MM.1S (cell line): ENCODE results near the gene CRACDL.

Source experiments
- DNase-seq: peaks from one replicate; pipeline ENCODE4 v3.0.0-alpha.2; 2015
- H2AFZ ChIP-seq: fragments of 300-600 bp; sonication (generic); 2 replicates; pipeline ENCODE4 v1.6.0; 2016; ENCODE audit warnings: antibody characterized with exemption, low read length
- H3F3A ChIP-seq: fragments of 300-600 bp; sonication (generic); 2 replicates; pipeline ENCODE4 v1.6.1; 2016; ENCODE audit warnings: mild to moderate bottlenecking, antibody characterized with exemption, low read length, moderate library complexity, mixed read lengths; ENCODE audit not compliant: insufficient read depth
- H3K27ac ChIP-seq: fragments of 300-600 bp; sonication (generic); 2 replicates; pipeline ENCODE4 v1.5.1; 2016; ENCODE audit warnings: mild to moderate bottlenecking, low read length
- H3K27me3 ChIP-seq: fragments of 300-600 bp; sonication (generic); replicated peaks from 2 replicates; pipeline ENCODE4 v1.6.0; 2016; ENCODE audit warnings: low read length; ENCODE audit not compliant: insufficient read depth
- H3K36me3 ChIP-seq: fragments of 300-600 bp; sonication (generic); replicated peaks from 2 replicates; pipeline ENCODE4 v1.6.1; 2016; ENCODE audit warnings: mild to moderate bottlenecking, low read length, mixed read lengths; ENCODE audit not compliant: insufficient read depth
- H3K4me1 ChIP-seq: fragments of 300-600 bp; sonication (generic); 2 replicates; pipeline ENCODE4 v1.6.1; 2016; ENCODE audit warnings: low read length, mixed read lengths
- H3K4me2 ChIP-seq: fragments of 300-600 bp; sonication (generic); 2 replicates; pipeline ENCODE4 v1.6.0; 2016; ENCODE audit warnings: low read depth, low read length
- H3K4me3 ChIP-seq: fragments of 300-600 bp; sonication (generic); 2 replicates; pipeline ENCODE4 v1.5.1; 2016; ENCODE audit warnings: low read length, mixed read lengths
- H3K79me2 ChIP-seq: fragments of 300-600 bp; sonication (generic); 2 replicates; pipeline ENCODE4 v1.6.1; 2016; ENCODE audit warnings: mixed run types, low read length, mixed read lengths
- H3K9ac ChIP-seq: fragments of 300-600 bp; sonication (generic); 2 replicates; pipeline ENCODE4 v1.6.1; 2016; ENCODE audit warnings: low read length, mixed read lengths
- H3K9me2 ChIP-seq: fragments of 300-600 bp; sonication (generic); replicated peaks from 2 replicates; pipeline ENCODE4 v1.6.1; 2016; ENCODE audit warnings: mild to moderate bottlenecking, low read length, mixed read lengths; ENCODE audit not compliant: insufficient read depth
- H3K9me3 ChIP-seq: fragments of 300-600 bp; sonication (generic); replicated peaks from 2 replicates; pipeline ENCODE4 v1.6.1; 2016; ENCODE audit warnings: mild to moderate bottlenecking, low read length, mixed read lengths; ENCODE audit not compliant: insufficient read depth
- H4K20me1 ChIP-seq: fragments of 300-600 bp; sonication (generic); 2 replicates; pipeline ENCODE4 v1.6.1; 2016; ENCODE audit warnings: mild to moderate bottlenecking, low read length, moderate library complexity, mixed read lengths; ENCODE audit not compliant: insufficient read depth
- EZH2 ChIP-seq: fragments of 300-600 bp; sonication (generic); optimal IDR thresholded peaks from 2 replicates; pipeline ENCODE3; 2017; ENCODE audit warnings: low read depth, mild to moderate bottlenecking, antibody characterized with exemption, low read length, mixed read lengths
- EZH2phosphoT487 ChIP-seq: fragments of 300-600 bp; sonication (generic); IDR thresholded peaks from 2 replicates; pipeline ENCODE4 v1.6.1; 2018; ENCODE audit warnings: antibody characterized with exemption, low read length
- TF ChIP-seq, protein P1 (sequence below): fragments of 300-600 bp; sonication (generic); IDR thresholded peaks from 2 replicates; pipeline ENCODE4 v1.5.1; 2016; ENCODE audit warnings: antibody characterized with exemption, low read length, mixed read lengths

CRACDL gene

DNA sequence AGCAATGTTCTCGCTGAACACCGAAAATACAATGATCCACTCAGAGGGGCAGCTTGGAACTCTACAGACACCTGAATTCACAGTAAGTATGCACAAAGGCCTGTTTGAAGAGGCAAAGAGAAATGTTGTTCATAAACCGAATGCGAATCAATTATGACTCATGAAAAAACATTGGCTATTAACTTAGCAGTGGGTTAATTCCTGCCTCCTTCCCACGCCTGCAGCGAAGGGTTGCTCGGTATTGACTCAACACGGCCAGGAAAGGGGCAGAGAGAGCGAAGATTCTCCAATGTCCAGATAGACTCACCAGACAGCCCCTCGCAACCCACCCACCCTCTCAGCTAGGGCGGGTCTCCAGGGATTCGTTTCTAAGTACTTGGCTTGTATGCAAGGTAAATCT is 9.4 kb downstream of the CRACDL start:
- Histone ChIP-seq H3K4me1 (no peaks in the 10 kb centered on the region), H3K9me3 (no peaks in the 10 kb centered on the region), H3K27me3 (no peaks in the 10 kb centered on the region), H3K36me3 (no peaks in the 10 kb centered on the region), H3K9me2 (no peaks in the 10 kb centered on the region), H3K4me3 (no peak overlapping the region), H3K9ac (no peak overlapping the region), H3K79me2 (no peaks in the 10 kb centered on the region), H3F3A (no peaks in the 10 kb centered on the region), H2AFZ (no peak overlapping the region), H4K20me1 (no peaks in the 10 kb centered on the region), H3K27ac (no peak overlapping the region), H3K4me2 (no peak overlapping the region)
- DNase-seq = no peak
- TF ChIP-seq EZH2phosphoT487 (no peak), EZH2 (no peak)
- TF ChIP-seq, protein P1, sequence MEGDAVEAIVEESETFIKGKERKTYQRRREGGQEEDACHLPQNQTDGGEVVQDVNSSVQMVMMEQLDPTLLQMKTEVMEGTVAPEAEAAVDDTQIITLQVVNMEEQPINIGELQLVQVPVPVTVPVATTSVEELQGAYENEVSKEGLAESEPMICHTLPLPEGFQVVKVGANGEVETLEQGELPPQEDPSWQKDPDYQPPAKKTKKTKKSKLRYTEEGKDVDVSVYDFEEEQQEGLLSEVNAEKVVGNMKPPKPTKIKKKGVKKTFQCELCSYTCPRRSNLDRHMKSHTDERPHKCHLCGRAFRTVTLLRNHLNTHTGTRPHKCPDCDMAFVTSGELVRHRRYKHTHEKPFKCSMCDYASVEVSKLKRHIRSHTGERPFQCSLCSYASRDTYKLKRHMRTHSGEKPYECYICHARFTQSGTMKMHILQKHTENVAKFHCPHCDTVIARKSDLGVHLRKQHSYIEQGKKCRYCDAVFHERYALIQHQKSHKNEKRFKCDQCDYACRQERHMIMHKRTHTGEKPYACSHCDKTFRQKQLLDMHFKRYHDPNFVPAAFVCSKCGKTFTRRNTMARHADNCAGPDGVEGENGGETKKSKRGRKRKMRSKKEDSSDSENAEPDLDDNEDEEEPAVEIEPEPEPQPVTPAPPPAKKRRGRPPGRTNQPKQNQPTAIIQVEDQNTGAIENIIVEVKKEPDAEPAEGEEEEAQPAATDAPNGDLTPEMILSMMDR = no peak

DNA sequence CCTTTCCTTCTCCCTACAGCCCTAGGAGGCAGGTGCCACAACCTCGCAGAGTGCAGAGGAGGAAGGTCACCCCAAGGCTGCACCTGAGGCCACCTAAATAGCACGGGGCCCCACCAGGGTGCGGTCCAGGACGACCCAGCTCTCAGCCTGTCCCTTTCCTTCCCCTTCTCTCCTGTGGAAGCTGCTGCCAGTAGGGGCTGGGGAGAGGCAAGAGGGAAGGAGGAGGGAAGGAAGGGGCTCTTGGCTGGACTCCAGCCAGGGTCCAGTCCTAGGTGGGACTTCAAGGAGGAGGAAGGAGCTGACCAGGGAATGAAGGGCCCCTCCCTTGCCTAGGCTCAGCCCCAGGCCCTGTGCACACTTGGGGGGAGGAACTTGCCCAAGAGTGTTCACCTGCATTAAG is 11.1 kb downstream of the CRACDL start:
- no peaks in the 10 kb centered on the region for H3K9me2 ChIP-seq
- H3K27me3 ChIP-seq = no peaks in the 10 kb centered on the region
- no peak overlapping the region for H3K9ac ChIP-seq
- H3K27ac ChIP-seq = no peak overlapping the region
- no peaks in the 10 kb centered on the region for H3F3A ChIP-seq
- H3K9me3 ChIP-seq = no peaks in the 10 kb centered on the region
- H3K4me1 ChIP-seq = no peaks in the 10 kb centered on the region
- H2AFZ ChIP-seq = no peak overlapping the region
- H3K4me2 ChIP-seq = no peak overlapping the region
- no peaks in the 10 kb centered on the region for H3K79me2 ChIP-seq
- DNase-seq = no peak
- no peaks in the 10 kb centered on the region for H3K36me3 ChIP-seq
- TF ChIP-seq, protein P1 = no peak
- no peak for TF ChIP-seq EZH2phosphoT487
- TF ChIP-seq EZH2 = no peak
- H3K4me3 ChIP-seq = no peak overlapping the region
- H4K20me1 ChIP-seq = no peaks in the 10 kb centered on the region

DNA sequence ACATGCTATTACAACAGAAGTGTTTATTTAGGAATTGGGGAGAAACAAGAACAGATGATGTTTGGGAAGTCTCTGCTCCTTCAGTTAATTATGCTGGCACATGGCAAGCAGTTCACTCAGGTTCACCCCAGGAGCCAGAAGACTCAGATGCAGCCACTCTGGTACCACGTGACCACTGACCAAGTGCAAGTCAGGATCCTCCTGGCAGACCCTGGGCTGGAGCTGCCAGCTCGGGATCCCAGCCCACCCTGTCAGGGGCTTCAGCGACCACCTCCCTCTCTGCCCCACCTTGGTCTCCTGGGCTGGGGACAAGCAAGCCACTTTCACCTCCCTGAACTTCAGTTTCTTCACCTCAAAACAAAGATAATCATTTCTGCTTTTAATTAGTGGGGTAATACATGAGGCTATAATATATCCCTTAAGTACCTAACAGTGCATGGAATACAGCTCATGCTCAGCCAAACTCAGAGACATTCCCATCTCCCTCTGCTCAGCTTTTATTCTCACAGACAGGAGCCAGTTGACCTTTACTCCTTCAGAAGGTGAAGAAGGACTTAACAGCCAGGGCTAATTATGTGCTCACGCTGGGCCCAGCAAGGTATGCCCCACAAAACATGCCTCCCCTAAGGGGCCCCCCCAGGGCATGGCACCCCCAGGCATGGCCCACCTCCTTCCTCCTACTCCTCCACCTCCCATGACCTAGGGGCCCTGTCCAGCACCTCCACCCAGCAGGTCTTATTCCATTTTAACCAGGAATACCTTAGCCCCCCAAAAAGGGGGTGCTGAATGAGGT is 11.8 kb downstream of the CRACDL start:
- H3K27ac ChIP-seq = no peak overlapping the region
- no peak overlapping the region for H3K9ac ChIP-seq
- no peak overlapping the region for H3K4me3 ChIP-seq
- H2AFZ ChIP-seq = no peak overlapping the region
- TF ChIP-seq EZH2phosphoT487 (no peak), EZH2 (no peak)
- TF ChIP-seq, protein P1 = no peak
- no peaks in the 10 kb centered on the region for H3F3A ChIP-seq
- no peaks in the 10 kb centered on the region for H3K4me1 ChIP-seq
- no peaks in the 10 kb centered on the region for H3K36me3 ChIP-seq
- no peaks in the 10 kb centered on the region for H3K79me2 ChIP-seq
- no peaks in the 10 kb centered on the region for H3K27me3 ChIP-seq
- H3K4me2 ChIP-seq = no peak overlapping the region
- no peaks in the 10 kb centered on the region for H3K9me2 ChIP-seq
- no peaks in the 10 kb centered on the region for H3K9me3 ChIP-seq
- no peak for DNase-seq
- H4K20me1 ChIP-seq = no peaks in the 10 kb centered on the region
